ENCODE measurements around the gene BHLHA9. TPM values are rescaled to one million over a fixed set of nuclear protein-coding genes. Genes with fewer than 3 reads are reported as not detected.
A peak's percentile ranks its signal among the peaks of the same experiment; 100 is the strongest.
"Not testable (repeated sequence)": the region's sequence is repeated elsewhere in the genome, so short reads cannot be mapped to it uniquely, and the experiment has no call there.

Gene BHLHA9
- total RNA-seq (2014; rRNA removed; shearing (Covaris generic)): not detected in 2 replicates
- not detected in 2 replicates for polyA plus RNA-seq (2015; cell fraction: cytosol; rRNA removed)
- not detected in 2 replicates for polyA plus RNA-seq (2015; cell fraction: nucleus; rRNA removed)

DNA sequence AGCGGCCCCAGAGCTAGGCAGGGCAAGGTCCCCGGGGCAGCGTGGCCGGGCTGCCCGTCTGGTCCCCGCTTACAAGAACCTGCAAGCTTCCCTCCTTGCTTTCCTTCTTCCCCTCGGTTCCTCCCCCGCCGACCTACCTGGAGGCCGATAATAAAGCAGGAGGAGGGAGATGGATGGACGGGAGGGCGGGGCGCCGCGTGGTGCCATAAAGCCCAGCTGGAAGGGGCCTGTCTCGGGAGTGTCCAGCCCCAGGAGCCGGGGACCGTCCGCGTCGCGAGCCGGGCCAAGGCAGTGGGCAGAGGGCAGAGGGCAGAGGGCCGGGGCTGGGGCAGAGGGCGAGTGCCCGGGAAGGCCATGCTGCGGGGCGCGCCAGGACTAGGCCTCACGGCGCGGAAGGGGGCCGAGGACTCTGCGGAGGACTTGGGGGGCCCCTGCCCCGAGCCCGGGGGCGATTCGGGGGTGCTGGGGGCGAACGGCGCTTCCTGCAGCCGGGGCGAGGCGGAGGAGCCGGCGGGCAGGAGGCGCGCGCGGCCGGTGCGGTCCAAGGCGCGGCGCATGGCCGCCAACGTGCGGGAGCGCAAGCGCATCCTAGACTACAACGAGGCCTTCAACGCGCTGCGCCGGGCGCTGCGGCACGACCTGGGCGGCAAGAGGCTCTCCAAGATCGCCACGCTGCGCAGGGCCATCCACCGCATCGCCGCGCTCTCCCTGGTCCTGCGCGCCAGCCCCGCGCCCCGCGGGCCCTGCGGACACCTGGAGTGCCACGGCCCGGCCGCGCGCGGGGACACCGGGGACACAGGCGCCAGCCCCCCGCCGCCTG is at the start of gene BHLHA9:
Gene BHLHA9 (plus strand): TSS at position 235 of the 820 bp plus-strand sequence. CDS start 120 bp downstream, at position 355.
- DNase-seq (ENCODE audit: low read depth): no peak

GRCh38 chr17:1221209-1221608 is 49.0 kb upstream of the BHLHA9 start:
- DNase-seq (ENCODE audit: low read depth): no peak

DNA sequence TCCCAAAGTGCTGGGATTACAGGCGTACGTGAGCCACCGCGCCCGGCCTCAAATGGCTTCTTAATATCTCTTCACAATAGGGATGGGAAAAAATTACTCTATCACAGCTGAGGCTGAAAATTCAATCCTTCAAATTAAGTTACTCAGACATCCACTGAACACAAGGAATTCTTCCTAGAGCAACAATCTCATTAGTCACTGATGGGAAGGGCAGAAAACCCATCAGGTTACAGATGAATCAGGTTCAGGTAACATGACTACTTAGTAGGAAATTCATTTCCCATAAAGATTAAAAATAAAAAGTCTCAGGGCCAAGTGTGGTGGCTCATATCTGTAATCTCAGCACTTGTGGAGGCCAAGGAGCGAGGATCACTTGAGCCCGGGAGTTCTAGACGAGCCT is 47.9 kb upstream of the BHLHA9 start:
- no peak for DNase-seq (ENCODE audit: low read depth)

- DNase-seq (ENCODE audit: low read depth): no peak
Observed at GRCh38 chr17:1223662-1224061, 46.6 kb upstream of the BHLHA9 start.

DNA sequence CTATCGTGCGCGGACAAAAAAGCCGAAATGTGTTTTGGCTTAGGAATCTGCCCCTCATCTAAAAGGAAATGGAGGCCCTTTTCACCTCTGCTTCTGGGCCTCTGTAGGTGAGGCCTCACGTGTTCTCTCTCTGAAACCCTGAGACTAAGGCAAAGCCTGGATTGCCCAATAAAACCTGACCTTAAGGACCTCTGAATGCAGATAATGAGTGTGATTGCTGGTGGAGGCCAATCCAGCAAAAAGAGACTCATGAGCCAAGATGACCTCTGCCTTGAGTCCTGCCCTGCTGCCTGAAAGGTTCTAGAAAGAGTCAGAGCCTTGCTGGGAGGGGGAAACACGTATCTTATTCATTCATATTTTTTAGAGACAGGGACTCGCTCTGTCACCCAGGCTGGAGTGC is 45.9 kb upstream of the BHLHA9 start:
- DNase-seq (ENCODE audit: low read depth): no peak

DNA sequence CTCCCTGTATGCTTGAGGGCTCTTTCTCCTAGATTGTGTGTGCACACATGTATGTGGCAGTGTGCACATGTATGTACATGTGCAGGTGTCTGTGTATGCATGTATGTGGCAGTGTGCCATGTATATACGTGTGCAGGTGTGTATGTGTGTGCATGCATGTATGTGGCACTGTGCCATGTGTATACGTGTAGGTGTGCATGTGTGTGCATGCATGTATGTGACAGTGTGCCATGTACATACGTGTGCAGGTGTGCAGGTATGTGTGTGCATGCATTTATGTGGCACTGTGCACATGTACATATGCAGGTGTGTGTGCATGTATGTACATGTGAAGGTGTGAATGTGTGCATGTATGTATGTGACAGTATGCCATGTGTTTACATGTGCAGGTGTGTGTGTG is 43.9 kb upstream of the BHLHA9 start:
- no peak for DNase-seq (ENCODE audit: low read depth)

- no peak for DNase-seq (ENCODE audit: low read depth)
Observed at GRCh38 chr17:1227365-1227764, 42.9 kb upstream of the BHLHA9 start.

DNA sequence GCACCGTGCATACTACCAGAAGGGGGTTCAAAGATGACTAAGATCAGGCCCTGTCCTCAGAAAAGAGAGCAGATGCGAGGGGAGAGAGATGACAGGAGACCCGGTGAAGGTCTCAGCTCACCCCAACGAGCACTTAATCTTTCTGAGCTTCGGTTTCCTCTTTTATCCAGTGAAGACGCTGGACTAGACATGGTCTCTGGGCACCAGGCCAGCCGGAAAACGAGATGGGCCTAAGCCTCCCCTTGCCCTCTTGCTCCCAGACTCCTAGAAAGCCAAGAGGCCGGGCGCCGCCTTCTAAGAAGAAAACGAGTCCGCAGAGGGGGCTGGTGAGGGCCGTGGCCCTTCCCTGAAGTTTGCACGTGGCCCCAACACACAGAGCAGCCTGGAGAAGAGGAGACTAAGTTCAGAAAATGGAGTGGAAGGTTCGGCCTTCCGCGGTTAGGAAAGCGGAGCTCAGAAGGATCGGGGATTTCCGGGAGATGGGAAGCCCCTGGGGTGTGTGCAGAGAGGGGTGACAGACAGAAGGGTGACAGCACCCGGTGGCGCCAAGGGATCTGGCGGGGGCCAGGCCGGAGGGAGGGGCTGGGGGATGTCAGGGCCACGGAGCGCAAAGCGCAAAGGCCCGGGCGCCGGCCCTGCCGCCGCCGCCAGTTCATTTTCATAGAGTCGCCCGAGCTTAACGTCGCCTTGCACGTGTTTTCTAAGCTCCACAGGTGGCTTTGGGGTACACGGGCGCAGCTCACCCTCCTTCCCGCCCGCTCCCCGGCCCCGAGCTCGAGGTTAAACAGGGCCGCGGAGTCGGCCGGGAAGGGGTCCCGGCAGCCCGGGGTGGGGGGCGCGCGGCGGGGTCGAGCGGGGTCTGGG is 42.1 kb upstream of the BHLHA9 start:
- no peak for DNase-seq (ENCODE audit: low read depth)

DNA sequence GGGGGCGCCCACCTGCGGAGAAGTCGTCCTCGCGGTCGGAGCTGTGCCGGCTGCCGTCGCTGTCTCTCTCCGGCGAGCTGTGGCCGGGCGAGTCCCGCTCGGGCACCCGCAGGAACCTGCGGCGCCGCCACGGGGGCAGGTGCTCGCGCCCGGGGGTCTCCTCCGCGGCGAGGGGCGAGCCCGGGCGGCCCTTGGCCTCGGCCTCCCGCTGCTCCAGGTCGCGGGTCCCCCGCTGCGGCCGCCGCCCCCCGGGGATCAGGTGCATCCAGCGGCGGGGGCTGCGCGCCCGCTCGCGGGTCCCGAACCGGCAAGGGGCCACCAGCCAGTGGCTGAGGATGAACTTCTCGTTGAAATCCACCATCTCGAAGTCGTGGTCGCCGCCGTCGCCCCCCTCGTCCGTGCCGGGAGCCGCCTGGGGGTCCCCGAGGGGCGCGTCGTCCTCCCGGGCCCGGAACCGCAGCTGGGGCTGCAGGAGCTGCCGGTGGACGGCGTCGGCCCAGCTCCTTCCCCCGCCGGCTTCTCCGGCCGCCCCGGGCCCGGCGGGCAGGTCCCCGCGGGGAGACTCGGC is 41.4 kb upstream of the BHLHA9 start:
- DNase-seq (ENCODE audit: low read depth): no peak

GRCh38 chr17:1229349-1229899 is 40.8 kb upstream of the BHLHA9 start:
- DNase-seq (ENCODE audit: low read depth): no peak

GRCh38 chr17:1229900-1230501 is 40.2 kb upstream of the BHLHA9 start:
- no peak for DNase-seq (ENCODE audit: low read depth)

DNA sequence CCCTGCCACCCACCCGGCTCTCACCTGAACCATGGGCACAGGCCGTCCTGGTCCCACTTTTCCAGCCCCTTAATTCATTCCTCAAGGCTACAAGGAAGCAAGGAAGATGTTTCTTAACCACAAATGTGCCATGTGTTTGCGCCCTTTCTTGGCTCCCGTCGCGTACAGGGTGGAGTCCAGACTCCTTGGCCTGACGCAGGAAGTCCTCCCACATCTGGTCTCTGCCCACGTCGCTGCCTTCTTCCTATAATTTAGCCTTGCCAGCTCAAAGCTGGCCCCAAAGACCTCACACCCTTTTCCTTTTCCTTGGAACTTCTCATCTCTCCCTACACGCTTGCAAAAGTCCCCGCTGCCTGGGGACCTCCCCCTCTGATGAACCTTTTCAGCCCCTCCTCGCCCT is 38.8 kb upstream of the BHLHA9 start:
- no peak for DNase-seq (ENCODE audit: low read depth)

DNA sequence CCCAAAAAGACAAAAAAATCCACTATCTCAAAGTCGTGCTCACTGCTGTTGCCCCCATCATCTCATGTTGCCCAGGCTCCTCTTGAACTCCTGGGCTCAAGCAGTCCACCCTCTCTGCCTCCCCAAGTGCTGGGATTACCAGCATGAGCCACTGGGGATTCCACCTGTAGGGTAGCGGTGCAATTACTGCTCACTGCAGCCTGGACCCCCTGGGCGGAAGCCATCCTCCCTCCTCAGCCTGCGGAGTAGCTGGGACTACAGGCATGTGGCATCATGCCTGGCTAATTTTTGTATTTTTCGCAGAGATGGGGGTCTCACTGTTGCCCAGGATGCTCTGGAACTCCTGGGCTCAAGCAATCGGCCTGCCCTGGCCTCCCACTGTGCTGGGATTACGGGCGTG is 37.9 kb upstream of the BHLHA9 start:
- no peak for DNase-seq (ENCODE audit: low read depth)

- DNase-seq (ENCODE audit: low read depth): peak; percentile 17
Observed at GRCh38 chr17:1232786-1233185, 37.5 kb upstream of the BHLHA9 start.

- DNase-seq (ENCODE audit: low read depth): no peak
Observed at GRCh38 chr17:1234455-1234854, 35.8 kb upstream of the BHLHA9 start.

GRCh38 chr17:1237471-1237870 is 32.8 kb upstream of the BHLHA9 start:
- no peak for DNase-seq (ENCODE audit: low read depth)

- DNase-seq (ENCODE audit: low read depth): peak; percentile 47
Observed at GRCh38 chr17:1239210-1239609, 31.0 kb upstream of the BHLHA9 start.

DNA sequence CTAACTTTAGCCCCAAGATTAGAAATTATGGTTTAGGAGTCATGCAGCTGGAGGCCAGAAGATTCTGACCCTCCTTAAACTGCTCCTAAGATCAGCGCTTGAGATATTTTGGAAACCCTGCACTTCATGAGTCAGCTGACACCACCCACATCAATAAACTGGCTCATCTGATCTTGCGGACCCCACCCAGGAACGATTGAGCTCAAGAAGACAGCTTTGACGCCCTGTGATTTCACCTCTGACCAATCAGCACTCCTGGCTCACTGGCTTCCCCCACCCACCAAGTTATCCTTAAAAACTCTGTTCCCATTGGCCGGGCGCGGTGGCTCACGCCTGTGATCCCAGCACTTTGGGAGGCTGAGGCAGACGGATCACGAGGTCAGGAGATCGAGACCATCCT is 29.8 kb upstream of the BHLHA9 start:
- DNase-seq (ENCODE audit: low read depth): not testable (repeated sequence)

DNA sequence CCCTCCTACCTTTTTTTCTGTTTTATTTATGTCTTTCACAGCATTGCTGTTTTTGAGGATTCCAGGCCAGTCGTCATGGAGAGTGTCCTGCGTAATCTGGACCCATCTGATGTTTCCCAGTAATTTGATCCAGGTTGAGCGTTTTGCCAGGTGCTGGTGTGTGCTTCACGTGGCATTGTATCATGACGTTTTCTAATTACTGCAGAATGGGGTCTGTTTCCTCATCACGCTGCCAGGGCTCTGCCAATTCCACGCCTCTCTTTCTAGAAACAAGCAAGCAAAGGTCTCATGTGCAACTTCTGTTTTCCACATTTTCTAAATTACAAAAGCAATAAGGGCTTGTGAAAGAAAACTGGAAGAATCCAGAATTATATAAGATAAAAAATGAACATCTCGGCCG is 28.3 kb upstream of the BHLHA9 start:
- peak; percentile 24 for DNase-seq (ENCODE audit: low read depth)

DNA sequence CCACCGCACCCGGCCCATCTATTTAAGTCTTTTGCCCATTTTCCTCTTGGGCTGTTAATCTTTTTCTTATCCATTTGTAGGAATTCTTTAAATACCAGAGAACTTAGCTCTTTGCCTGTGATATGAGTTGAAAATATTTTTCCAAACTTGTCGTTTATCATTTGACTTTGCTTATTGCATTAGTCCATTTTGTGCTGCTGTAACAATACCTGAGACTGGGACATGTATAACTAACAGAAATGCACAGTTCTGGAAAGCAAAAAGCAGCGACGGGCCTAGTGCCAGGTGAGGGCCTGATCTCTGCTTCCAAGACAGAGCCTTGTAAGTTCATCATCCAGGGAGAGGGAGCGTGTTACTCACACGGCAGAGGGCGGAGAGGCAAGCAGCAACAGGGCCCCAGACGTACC is 25.6 kb upstream of the BHLHA9 start:
- no peak for DNase-seq (ENCODE audit: low read depth)

Measured in HT1080 (cell line).